ENCODE measurements around the gene CXCL9. TPM values are rescaled to one million over a fixed set of nuclear protein-coding genes. Genes with fewer than 3 reads are reported as not detected.
A peak's percentile ranks its signal among the peaks of the same experiment; 100 is the strongest.
"Not testable (repeated sequence)": the region's sequence is repeated elsewhere in the genome, so short reads cannot be mapped to it uniquely, and the experiment has no call there.

CXCL9 gene
- 1 to 10 TPM in 1 of 2 donors, under 1 TPM in 1; 0.56 to 2.1 TPM for total RNA-seq
- long read RNA-seq, donor 1, result 0 reads
- long read RNA-seq, donor 2, partial matches to known transcripts, result 0 of 2 reads
- long read RNA-seq, donor 2, other reads (novel, unspliced or antisense), result 2 of 2 reads

DNA sequence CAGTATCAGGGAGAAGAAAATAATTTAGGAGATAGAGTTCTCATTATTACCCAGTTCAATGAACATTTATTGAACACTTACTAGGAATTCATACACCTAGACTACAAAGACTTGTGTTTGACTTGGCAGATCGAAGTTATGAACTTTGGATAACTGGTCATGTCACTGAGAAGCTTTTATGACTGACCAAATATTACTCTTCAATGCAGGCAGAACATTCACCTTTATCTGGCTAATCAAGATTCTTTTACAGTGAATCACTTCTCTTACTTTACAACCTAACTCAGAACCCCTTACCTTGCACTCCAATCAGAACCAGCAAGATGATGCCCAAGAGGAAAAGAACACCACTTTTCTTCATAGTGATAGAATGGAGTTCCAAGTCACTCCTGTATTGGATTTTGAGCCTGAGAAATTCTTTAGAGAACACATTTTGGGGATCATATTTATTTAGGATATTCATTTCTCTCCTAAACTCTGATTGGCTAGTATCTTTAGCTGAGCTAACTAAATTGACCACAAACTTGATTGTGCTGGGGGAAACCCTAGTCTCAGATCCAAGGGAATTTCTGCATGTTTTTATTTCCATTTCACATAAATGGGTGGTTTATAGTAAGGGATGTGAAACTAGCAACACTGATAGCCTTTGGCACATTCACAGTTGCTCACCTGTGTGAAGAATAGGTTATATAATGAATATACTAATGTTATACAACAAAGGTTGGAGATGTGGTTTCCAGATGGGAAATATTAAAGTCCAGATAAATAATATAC, at the start of gene CXCL9:
CXCL9 (minus strand) TSS at position 421 of the 774 bp plus-strand sequence; CDS start at position 361, 60 bp downstream.
- intact Hi-C loops (cut with DNase I), result no loop called here

DNA sequence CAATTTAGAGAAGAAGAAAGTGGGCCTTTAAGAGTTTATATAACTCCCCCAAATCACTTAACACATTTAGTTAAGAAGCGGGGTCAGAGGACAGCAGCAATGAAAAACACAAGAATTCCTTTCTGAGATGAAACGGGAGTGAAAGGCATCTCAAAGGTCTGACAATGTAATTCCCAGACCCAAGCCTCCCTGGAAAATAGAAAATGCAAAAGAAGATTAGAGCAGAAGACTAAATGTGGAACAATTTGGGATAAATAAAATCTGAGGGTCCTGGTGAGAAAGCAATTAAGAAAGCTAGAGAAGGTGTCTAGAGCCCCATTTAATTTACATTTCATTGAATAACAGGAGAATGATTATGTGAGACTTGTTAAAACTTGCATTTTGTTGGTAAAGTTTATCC, 48.1 kb upstream of the CXCL9 start:
- intact Hi-C loops (cut with DNase I), result no loop called here
- no peak for DNase-seq (ENCODE audit: low spot score)

More for the DNA sequence above, at the start of gene CXCL9:
- DNase-seq (ENCODE audit: low spot score), result no peak

DNA sequence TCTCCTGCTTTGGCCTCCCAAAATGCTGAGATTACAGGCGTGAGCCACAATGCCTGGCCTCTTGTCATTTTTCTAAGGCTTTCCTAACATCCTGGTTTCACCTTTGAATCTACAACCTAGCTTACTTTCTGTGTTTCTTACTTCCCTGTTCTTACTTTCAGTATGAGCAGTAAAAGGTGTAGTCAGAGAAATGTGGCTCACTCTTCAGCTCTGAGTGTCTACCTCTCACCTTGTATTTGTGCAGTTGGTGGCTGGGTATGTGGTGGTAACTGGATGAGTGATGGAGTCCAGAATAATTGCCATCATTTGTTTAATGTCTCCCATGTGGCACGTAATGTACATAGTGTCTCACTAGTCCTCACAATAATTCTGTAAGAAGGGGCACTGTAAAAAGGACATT, 47.7 kb upstream of the CXCL9 start:
- intact Hi-C loops (cut with DNase I), result no loop called here
- DNase-seq (ENCODE audit: low spot score), result no peak

DNA sequence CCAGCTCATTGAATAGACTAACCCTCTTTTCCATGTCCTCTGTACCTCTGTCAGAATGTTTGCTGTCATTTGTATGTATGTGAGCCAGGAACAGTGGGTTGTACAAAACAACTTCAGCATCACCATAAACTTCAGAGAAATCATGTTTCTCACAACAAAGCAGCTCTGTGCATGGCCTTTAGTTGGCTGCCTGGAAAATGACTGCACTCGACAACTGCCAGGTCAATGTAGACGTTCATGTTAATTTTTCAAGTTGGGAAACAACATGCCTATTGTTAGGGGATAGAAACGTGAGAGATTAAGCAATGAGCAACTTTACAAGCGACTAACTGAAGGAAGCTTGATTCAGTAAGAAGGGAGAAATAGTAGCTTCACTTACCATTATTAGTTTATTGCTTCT, 46.4 kb upstream of the CXCL9 start:
- no peak for DNase-seq (ENCODE audit: low spot score)
- intact Hi-C loops (cut with DNase I), result no loop called here

DNA sequence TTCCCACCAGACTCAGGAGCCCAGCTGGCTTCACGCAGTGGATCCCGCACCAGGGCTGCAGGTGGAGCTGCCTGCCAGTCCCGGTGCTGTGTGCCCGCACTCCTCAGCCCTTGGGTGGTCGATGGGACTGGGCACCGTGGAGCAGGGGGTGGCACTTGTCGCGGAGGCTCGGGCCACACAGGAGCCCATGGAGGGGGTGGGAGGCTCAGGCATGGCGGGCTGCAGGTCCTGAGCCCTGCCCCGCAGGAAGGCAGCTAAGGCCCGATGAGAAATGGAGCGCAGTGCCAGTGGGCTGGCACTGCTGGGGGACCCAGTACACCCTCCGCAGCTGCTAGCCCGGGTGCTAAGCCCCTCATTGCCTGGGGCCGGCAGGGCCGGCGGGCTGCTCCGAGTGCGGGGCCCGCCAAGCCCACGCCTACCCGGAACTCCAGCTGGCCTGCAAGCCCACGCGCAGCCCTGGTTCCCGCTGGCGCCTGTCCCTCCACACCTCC, 43.3 kb upstream of the CXCL9 start:
- DNase-seq (ENCODE audit: low spot score), result peak; percentile 59
- intact Hi-C loops (cut with DNase I), result not testable (repeated sequence)

DNA sequence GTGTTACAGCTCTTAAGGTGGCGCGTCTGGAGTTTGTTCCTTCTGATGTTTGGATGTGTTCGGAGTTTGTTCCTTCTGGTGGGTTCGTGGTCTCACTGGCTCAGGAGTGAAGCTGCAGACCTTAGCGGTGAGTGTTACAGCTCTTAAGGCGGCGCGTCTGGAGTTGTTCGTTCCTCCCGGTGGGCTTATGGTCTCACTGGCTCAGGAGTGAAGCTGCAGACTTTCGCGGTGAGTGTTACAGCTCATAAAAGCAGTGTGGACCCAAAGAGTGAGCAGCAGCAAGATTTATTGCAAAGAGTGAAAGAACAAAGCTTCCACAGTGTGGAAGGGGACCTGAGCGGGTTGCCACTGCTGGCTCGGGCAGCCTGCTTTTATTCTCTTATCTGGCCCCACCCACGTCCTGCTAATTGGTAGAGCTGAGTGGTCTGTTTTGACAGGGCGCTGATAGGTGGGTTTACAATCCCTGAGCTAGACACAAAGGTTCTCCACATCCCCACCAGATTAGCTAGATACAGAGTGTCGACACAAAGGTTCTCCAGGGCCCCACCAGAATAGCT, 42.6 kb upstream of the CXCL9 start:
- DNase-seq (ENCODE audit: low spot score); intact Hi-C loops (cut with DNase I): not testable (repeated sequence)

DNA sequence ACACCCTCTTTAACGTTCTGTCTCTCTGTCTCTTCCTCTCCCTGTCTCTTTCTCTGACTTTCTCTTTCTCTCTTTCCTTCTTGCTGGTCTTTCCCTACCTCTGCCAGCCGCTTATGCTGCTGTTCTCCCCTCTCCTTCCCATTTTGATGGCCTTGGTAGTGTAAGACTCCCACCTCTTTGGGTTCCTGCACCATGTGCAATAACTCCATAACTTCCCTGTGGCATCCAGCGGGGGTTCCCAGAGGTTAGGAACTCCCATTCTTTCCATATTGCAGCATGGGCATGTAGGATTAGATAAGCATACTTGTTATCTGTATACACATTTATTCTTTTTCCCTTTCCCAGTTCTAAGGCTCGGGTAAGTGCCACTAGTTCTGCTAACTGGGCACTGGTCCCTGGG, 37.4 kb upstream of the CXCL9 start:
- DNase-seq (ENCODE audit: low spot score); intact Hi-C loops (cut with DNase I): not testable (repeated sequence)

DNA sequence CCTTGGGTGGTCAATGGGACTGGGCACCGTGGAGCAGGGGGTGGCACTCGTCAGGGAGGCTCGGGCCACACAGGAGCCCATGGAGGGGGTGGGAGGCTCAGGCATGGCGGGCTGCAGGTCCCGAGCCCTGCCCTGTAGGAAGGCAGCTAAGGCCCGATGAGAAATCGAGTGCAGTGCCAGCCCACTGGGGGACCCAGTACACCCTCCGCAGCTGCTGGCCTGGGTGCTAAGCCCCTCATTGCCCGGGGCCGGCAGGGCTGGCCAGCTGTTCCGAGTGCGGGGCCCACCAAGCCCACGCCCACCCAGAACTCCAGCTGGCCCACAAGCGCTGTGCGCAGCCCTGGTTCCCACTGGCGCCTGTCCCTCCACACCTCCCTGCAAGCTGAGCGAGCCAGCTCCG, 36.0 kb upstream of the CXCL9 start:
- DNase-seq (ENCODE audit: low spot score); intact Hi-C loops (cut with DNase I): not testable (repeated sequence)

DNA sequence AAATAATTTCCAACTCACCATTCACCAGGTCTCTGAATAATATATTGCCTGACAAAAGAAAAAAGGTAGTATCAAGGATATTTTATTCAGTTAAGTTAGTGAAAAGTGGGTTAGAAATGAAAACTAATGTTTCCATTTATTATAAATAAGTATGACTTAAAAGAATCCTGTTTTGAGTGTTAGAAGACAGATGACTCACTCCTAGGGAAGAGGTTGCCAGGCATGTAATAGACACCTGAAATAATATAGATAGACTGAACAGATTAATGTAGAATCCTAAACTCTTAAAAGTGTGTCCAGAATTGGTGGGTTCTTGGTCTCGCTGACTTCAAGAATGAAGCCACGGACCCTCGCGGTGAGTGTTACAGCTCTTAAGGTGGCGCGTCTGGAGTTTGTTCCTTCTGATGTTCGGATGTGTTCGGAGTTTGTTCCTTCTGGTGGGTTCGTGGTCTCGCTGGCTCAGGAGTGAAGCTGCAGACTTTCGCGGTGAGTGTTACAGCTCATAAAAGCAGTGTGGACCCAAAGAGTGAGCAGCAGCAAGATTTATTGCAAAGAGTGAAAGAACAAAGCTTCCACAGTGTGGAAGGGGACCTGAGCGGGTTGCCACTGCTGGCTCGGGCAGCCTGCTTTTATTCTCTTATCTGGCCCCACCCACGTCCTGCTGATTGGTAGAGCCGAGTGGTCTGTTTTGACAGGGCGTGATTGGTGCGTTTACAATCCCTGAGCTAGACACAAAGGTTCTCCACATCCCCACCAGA, 35.1 kb upstream of the CXCL9 start:
- intact Hi-C loops (cut with DNase I), result not testable (repeated sequence)

DNA sequence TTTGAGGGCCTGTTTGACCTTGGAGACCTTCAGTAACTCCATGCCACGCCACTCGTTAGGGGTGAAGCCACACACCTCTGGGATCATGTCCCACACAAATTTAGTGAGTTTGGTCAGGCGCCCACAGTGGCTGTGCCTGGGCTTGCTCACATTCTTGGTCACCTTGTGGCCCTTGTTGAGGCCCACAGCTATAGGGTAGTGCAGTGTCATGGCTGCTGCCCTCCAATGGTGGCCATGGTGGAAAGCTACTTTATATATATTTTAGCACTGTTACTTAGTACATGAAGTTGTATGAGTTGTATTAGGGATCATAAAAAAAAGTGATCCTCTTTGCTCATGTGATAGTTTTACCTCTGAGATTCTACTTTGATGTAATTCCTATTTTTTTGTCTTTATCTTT, 29.5 kb upstream of the CXCL9 start:
- intact Hi-C loops (cut with DNase I), result no loop called here
- no peak for DNase-seq (ENCODE audit: low spot score)

More for the DNA sequence above, 35.1 kb upstream of the CXCL9 start:
- DNase-seq (ENCODE audit: low spot score), result not testable (repeated sequence)

DNA sequence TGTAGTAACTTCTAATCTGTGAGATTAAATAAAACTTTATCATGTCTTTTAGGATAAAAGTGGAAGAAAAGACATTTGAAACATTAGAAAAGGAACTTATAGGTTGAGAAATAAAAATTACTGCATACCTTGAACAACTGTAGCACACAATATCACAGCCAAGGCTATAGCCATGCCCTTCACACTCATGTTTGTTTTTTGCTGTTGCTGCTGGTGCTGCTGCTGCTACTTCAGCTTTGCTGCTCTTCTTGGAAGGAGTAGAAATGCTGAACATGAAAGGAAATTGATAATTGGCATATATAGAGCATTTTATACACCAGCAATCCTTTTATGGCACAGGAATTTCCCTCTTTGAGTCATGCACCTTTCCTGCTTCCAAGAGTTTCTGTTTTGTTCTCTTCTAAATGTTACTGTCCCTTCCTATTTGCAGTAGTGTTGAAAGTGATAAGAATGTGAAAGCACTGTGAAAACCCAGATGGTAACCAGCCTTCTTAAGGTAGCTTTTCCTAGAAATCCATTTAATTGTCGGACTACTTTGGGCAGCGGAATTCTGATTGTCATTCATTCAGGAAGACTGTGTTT, 28.6 kb upstream of the CXCL9 start, which contains the start of gene CXCL11:
CXCL11 (minus strand) TSS at position 272 of the 582 bp plus-strand sequence; CDS start at position 189, 83 bp downstream.
- intact Hi-C loops (cut with DNase I), result no loop called here
- no peak for DNase-seq (ENCODE audit: low spot score)

DNA sequence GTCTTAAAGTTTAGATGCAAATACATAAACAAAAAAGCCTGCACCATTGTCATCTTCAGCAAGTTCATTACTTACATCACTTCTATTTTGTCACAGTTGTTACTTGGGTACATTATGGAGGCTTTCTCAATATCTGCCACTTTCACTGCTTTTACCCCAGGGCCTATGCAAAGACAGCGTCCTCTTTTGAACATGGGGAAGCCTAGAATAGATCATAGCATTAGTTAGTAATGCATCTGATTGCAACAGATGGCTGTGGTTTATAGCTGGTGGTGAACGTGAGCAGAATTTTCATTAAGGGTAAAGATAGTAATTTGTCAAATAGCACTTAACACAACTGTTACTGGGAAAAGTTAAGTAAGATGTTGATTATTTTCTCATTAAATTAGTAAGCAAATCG, 27.8 kb upstream of the CXCL9 start:
- intact Hi-C loops (cut with DNase I), result no loop called here
- DNase-seq (ENCODE audit: low spot score), result no peak

DNA sequence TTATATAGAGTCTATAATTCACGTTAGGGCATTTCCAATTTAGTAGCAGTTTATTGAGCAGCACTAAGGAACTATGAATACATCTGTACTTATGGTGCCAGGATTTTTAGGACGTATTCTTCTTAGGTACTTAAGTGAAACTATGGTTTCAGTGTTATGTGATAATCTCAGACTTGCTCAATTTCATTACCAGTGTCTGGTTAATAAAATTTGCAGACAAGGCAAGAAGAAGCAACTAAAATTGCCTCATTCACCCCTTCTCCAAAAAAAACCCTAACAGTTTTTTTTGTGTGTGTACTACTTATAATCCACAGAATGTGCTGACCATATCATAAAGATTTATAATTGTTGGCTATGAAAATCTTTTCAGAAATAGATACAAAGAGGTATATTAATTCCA, 22.0 kb upstream of the CXCL9 start:
- intact Hi-C loops (cut with DNase I), result no loop called here
- DNase-seq (ENCODE audit: low spot score), result no peak

DNA sequence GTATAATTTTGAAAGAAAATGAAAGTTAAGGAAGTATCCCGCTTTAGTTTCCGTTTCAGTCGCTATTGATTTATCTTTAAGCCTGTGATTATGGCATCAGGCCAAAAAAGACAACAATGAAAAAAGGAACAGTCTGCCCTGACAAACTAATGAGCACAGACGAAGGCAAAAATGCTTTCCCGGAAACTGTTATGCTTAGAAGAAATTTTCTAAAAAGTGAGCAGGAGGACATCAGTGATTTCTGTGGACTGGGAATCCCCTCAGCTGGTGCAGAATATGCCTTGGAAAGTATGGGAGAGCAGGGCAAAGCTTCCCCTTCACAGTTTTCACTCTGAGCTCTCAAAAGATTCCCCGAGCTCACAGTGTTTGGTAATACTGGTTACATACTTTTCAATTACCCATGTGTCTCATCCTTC, 21.0 kb upstream of the CXCL9 start:
- intact Hi-C loops (cut with DNase I), result no loop called here
- no peak for DNase-seq (ENCODE audit: low spot score)

DNA sequence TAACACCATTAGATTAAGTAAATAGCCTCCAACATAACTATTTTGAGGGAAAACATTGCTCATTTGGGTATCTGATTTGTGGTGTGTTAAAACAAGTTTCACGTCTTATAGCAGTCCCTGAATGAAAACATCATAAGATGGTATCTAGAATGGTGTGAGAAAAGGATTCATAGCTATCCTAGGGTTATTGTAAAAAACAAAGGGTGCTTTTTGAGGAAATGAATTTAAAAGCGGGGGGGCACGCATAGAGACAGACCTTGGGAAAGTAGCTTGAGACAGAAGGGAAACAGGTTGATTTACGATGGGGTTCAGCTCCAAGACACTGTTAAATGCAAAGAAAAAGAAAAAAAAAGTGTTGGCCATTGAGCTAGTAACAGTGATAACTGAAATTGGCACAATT, 16.8 kb upstream of the CXCL9 start:
- intact Hi-C loops (cut with DNase I), result no loop called here
- DNase-seq (ENCODE audit: low spot score), result no peak

DNA sequence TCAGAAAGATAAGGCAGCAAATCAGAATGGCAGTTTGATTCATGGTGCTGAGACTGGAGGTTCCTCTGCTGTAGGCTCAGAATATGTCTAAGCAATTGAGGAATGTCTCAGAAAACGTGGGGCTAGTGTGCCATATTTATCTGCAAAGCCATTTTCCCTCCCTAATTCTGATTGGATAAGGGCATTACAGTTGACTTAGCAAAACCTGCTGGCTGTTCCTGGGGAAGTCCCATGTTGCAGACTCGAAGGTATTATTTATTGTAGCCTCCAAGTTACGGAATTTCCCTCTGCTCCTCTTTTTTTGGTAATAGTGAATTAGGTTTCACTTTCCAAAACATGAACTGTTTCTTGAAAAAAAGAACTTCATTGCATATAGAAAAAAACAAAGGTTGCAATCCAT, 16.1 kb upstream of the CXCL9 start, which contains the start of gene CXCL10:
CXCL10 (minus strand) TSS at position 109 of the 400 bp plus-strand sequence; CDS start at position 43, 66 bp downstream.
- intact Hi-C loops (cut with DNase I), result no loop called here
- no peak for DNase-seq (ENCODE audit: low spot score)

DNA sequence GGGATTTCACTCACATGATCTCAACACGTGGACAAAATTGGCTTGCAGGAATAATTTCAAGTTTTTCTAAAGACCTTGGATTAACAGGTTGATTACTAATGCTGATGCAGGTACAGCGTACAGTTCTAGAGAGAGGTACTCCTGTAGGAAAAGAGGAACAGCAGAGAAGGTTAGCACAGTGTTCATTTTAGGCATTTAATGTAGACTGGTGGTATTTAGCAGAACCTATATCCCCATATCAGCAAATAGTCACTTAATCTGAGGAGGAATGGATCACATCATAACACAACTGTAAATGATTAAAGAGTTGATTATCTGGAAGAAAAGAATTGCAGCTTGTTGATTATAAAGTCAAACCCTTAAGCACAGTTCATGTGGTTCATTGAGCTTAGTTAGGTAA, 15.4 kb upstream of the CXCL9 start:
- intact Hi-C loops (cut with DNase I), result no loop called here
- DNase-seq (ENCODE audit: low spot score), result no peak

DNA sequence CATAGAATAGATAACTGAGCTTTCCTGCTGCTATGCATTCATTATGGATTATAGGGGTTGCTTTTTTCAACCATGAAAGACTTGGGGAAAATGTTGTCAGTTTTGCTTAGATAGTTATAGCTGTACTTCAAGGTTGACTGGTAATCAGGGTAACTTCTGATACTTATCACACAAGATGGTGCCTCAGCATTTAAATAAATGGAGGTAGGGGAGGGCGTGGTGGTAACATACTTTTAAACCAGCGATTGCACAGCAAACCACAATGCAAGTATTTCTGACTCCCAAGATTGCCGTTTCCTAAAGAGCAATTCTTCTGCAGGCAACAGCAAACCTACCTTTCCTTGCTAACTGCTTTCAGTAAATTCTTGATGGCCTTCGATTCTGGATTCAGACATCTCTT, 14.7 kb upstream of the CXCL9 start:
- intact Hi-C loops (cut with DNase I), result no loop called here

DNA sequence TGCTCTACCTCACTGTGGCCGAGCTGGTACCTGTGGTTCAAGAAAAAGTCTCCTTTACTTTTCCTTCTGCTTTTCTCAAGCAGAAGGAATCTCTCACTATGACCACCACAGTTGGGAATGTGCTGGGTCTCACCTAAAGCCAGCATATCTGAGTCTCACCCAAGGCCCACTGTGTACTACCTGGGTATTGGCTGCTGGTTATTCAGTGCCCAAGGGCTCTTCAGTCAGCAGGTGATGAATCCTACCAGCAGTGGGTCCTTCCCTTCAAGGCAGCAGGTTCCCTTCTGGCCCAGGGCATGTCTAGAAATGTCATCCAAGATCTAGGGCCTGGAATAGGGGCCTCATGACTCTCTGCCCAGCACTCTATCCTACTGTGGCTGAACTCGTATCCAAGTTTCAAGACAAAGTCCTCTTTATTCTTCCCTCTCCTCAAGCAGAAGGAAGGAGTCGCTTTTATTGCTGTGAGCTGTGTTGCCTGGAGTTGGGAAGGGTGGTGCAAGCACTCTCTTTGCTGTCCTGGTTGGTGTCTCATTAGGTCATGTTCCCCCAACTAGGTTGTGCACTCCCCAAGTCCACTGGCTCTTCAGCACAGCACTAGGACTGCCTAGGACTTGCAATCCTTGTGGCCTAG, 9.9 kb upstream of the CXCL9 start:
- peak; percentile 25 for DNase-seq (ENCODE audit: low spot score)
- intact Hi-C loops (cut with DNase I), result no loop called here

More for the DNA sequence above, 14.7 kb upstream of the CXCL9 start:
- no peak for DNase-seq (ENCODE audit: low spot score)
